AG04450 (cell line): ENCODE measurements around the gene OTUD5. TPM values are rescaled to one million over a fixed set of nuclear protein-coding genes. Genes with fewer than 3 reads are reported as not detected.
A peak's percentile ranks its signal among the peaks of the same experiment; 100 is the strongest.
"Not testable (repeated sequence)": the region's sequence is repeated elsewhere in the genome, so short reads cannot be mapped to it uniquely, and the experiment has no call there.

Experiments used
- CTCF ChIA-PET: fragments of 300-600, 350-600 bp; formaldehyde crosslinking; extraction: SDS; loops from one replicate; lab custom pipeline; 2022; ENCODE audit warnings: antibody characterized with exemption, inconsistent platforms; lab: Charles Lee
- POLR2A ChIA-PET: fragments of 350-600 bp; formaldehyde crosslinking; extraction: SDS; loops from one replicate; lab custom pipeline; 2021; ENCODE audit warnings: antibody characterized with exemption, inconsistent platforms; lab: Yijun Ruan, JAX
- DNase-seq: peaks from one replicate; pipeline ENCODE4 v3.0.0-alpha.2; 2011; ENCODE audit warnings: low read depth, low spot score
- H3K27ac ChIP-seq: one replicate; pipeline ENCODE4 v1.5.1; 2012; ENCODE audit warnings: low read depth, low read length, control low read depth
- H3K27me3 ChIP-seq: one replicate; pipeline ENCODE4 v1.6.0; 2012; ENCODE audit warnings: low read length; ENCODE audit not compliant: control insufficient read depth, insufficient read depth
- H3K4me3 ChIP-seq: 2 replicates; pipeline ENCODE4 v1.5.1; 2011; ENCODE audit warnings: mild to moderate bottlenecking, low read depth, low read length, control low read depth
- H3K9me3 ChIP-seq: 2 replicates; pipeline ENCODE4 v1.5.1; 2012; ENCODE audit warnings: low read length; ENCODE audit not compliant: control insufficient read depth, insufficient read depth
- CTCF ChIP-seq: IDR thresholded peaks from 2 replicates; pipeline ENCODE4 v1.5.1; 2011; ENCODE audit warnings: low read depth, low read length, control low read depth, inconsistent platforms
- polyA plus RNA-seq: library from polyadenylated mRNA; depleted of rRNA; stranded (reverse); fragments of >200 nt; gene quantifications from 2 replicates; pipeline ENCODE4 v1.2.3, GENCODE V29; 2011; rRNA removed
- small RNA-seq: library from RNA; depleted of rRNA; stranded (forward); fragments of <200 nt; gene quantifications from one replicate; pipeline ENCODE3, GENCODE V24; 2012; ENCODE audit warnings: low read depth; ENCODE audit not compliant: insufficient read length

OTUD5 gene
- polyA plus RNA-seq, 1 experiment: 52.0 TPM

DNA sequence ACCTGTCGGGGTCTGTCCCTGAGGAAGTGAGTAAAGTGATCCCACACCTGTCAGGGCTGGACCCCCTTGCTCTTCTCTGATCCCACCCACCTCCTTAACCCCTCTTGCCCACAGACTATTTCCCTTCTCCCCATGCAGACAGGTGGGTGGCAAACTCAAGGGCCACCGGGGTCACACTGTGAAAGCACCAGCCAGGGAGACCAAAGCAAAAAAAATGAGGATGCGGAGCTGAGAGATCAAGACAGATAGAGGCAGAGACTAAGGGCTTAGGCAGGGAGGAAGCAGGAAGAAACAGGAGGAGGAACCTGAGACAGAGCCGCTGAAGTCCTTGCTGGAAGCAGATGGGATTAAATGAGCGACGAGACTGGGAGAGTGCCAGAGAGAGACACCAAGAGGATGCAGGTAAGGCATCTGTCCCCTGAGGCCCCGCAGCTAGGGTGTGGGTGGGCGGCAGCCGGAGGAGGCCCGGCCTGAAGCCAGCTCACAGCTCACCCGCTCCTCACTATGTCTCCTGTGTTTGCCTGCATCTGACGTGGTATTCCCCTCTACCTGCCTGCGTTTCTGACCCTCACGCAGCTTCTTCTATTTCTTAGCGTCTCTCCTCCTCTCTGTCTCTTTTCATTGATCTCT lies 67.0 kb downstream of the OTUD5 start:
- ChIA-PET POLR2A (no interaction called here), CTCF (interaction anchor here (0.6 kb wide), 1 partner anchor 1112 kb away, joined by 3 read pairs; no protein-coding TSS in a partner anchor)
- Histone ChIP-seq H3K27ac (no peak overlapping the region), H3K27me3 (no peaks in the 10 kb centered on the region), H3K4me3 (peak overlapping the region; percentile 55), H3K9me3 (no peaks in the 10 kb centered on the region)
- TF ChIP-seq CTCF: no peak
- DNase-seq: no peak

GRCh38 chrX:48886586-48886985 lies 70.8 kb downstream of the OTUD5 start:
- CTCF ChIA-PET, H3K27me3 ChIP-seq, H3K27ac ChIP-seq, POLR2A ChIA-PET, DNase-seq, H3K4me3 ChIP-seq, H3K9me3 ChIP-seq: not testable (repeated sequence)

DNA sequence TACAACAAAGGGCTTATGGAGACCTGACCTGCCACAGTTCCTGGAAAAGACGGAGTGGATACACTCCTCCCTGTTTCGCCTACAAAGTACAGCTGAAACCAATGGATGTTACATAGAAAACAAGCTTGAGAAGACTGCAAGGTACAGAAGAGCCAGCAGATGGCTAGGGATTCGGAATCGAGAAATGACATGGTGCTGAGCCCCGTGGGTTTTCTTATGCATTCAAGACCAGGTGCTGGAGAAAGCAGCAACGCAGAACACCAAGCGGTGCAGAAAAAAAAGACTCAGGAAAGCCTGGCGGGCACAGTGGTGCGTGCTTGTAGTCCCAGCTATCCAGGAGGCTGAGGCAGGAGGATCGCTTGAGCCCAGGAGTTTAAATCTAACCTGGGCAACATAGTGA lies 73.7 kb downstream of the OTUD5 start:
- Histone ChIP-seq H3K4me3 (no peak overlapping the region), H3K27me3 (no peaks in the 10 kb centered on the region), H3K9me3 (no peaks in the 10 kb centered on the region), H3K27ac (no peak overlapping the region)
- TF ChIP-seq CTCF: no peak
- no peak for DNase-seq
- ChIA-PET POLR2A (no interaction called here), CTCF (no interaction called here)

DNA sequence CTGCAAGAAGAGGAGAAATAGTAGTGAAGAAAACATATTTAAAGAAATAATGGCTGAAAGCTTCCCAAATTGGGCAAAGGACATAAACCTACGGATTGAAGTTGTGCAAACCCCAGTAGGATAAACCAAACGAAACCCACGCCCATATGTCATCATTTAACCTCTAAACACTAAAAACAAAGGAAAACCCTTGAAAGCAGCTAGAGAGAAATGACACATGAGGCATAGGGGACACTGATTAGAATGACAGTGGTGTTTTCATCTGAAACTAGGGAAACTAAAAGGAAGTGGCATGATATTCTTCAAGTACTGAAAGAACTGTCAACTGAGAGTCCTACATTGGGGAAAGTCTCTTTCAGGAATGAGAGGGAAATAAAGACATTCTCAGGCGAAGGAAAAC lies 80.5 kb downstream of the OTUD5 start:
- CTCF ChIA-PET: not testable (repeated sequence)

More for the DNA sequence above, 80.5 kb downstream of the OTUD5 start:
- H3K9me3 ChIP-seq, POLR2A ChIA-PET, DNase-seq, H3K27me3 ChIP-seq, H3K4me3 ChIP-seq, H3K27ac ChIP-seq: not testable (repeated sequence)

Small RNA genes lying within 50 kb of the gene (small RNA-seq; reads per million reads assigned to genes)
- not detected for gene RNU6-722P

Other genes with a start within 250 kb of the OTUD5 start
- not detected in 2 replicates for gene GLOD5, start 195.9 kb downstream of the OTUD5 start, polyA plus RNA-seq
- not detected in 2 replicates for gene GATA1, start 171.0 kb downstream of the OTUD5 start, polyA plus RNA-seq
- gene HDAC6, start 155.5 kb downstream of the OTUD5 start, polyA plus RNA-seq: 20.5 and 22.8 TPM in 2 replicates
- not detected in 2 replicates for gene ERAS, start 131.1 kb downstream of the OTUD5 start, polyA plus RNA-seq
- gene PCSK1N, start 122.0 kb downstream of the OTUD5 start, polyA plus RNA-seq: not detected in 2 replicates
- 31.2 and 42.1 TPM in 2 replicates for gene TIMM17B, start 59.8 kb downstream of the OTUD5 start, polyA plus RNA-seq
- 49.5 and 69.3 TPM in 2 replicates for gene PQBP1, start 59.7 kb downstream of the OTUD5 start, polyA plus RNA-seq
- 39.2 and 47.5 TPM in 2 replicates for gene SLC35A2, start 46.0 kb downstream of the OTUD5 start, polyA plus RNA-seq
- 3.8 TPM in 2 replicates for gene PIM2, start 38.6 kb downstream of the OTUD5 start, polyA plus RNA-seq
- gene KCND1, start 14.2 kb upstream of the OTUD5 start, polyA plus RNA-seq: 1.2 and 1.5 TPM in 2 replicates
- gene GRIPAP1, start 44.7 kb upstream of the OTUD5 start, polyA plus RNA-seq: 24.3 and 25.0 TPM in 2 replicates
- 28.4 and 42.0 TPM in 2 replicates for gene TFE3, start 85.8 kb upstream of the OTUD5 start, polyA plus RNA-seq
- 0.83 and 1.0 TPM in 2 replicates for gene CCDC120, start 101.4 kb upstream of the OTUD5 start, polyA plus RNA-seq
- 27.6 and 41.2 TPM in 2 replicates for gene PRAF2, start 116.4 kb upstream of the OTUD5 start, polyA plus RNA-seq
- 78.4 and 96.1 TPM in 2 replicates for gene WDR45, start 122.3 kb upstream of the OTUD5 start, polyA plus RNA-seq
- 20.3 and 21.9 TPM in 2 replicates for gene GPKOW, start 166.1 kb upstream of the OTUD5 start, polyA plus RNA-seq
- 0.40 and 0.82 TPM in 2 replicates for gene MAGIX, start 205.2 kb upstream of the OTUD5 start, polyA plus RNA-seq
- gene PLP2, start 214.3 kb upstream of the OTUD5 start, polyA plus RNA-seq: 66.7 and 79.6 TPM in 2 replicates
- 3.6 and 4.1 TPM in 2 replicates for gene PRICKLE3, start 228.8 kb upstream of the OTUD5 start, polyA plus RNA-seq
- 0.07 and 0.15 TPM in 2 replicates for gene SYP, start 242.6 kb upstream of the OTUD5 start, polyA plus RNA-seq